Peyer's patch (tissue), 4 donors: ENCODE data around the gene MACROD2. TPM values are rescaled to one million over a fixed set of nuclear protein-coding genes. Genes with fewer than 3 reads are reported as not detected.

Experiments used
- DNase-seq, 3 donors: peaks; one replicate each; pipeline ENCODE4 v3.0.0-alpha.2; 2017 to 2019
- H3K27ac ChIP-seq, 4 donors: fragments of 200-600 bp; sonication (generic); one replicate each; pipeline ENCODE4 v1.5.1; 2016 to 2019
- H3K27me3 ChIP-seq, 2 donors: fragments of 200-600 bp; sonication (generic); one replicate each; pipeline ENCODE4 v1.5.1; 2019
- H3K36me3 ChIP-seq, 3 donors: fragments of 200-600 bp; sonication (generic); one replicate each; pipeline ENCODE4 v1.5.1; 2016 to 2019
- H3K4me1 ChIP-seq, 4 donors: fragments of 200-600 bp; sonication (generic); one replicate each; pipeline ENCODE4 v1.5.1; 2016 to 2019
- H3K4me3 ChIP-seq, 4 donors: fragments of 200-600 bp; sonication (generic); 1 replicate in 3 of 4; 2 replicates in 1 of 4; pipeline ENCODE4 v1.5.1; 2016 to 2019; ENCODE audit warnings: mild to moderate bottlenecking in 1 of 4
- H3K9me3 ChIP-seq, 4 donors: fragments of 200-600 bp; sonication (generic); one replicate each; pipeline ENCODE4 v1.5.1; 2016 to 2019; ENCODE audit warnings: mild to moderate bottlenecking in 1 of 4
- POLR2A ChIP-seq, 2 donors: fragments of 450-650 bp; IDR thresholded peaks; one replicate each; pipeline ENCODE4 v1.5.1; 2017; ENCODE audit warnings: antibody characterized with exemption in 2 of 2, mild to moderate bottlenecking in 2 of 2, moderate library complexity in 2 of 2
- total RNA-seq, 4 donors: library from RNA; depleted of rRNA; stranded (reverse); fragments of >200 nt; gene quantifications; one replicate each; pipeline ENCODE4 v1.1.0, GENCODE V29; 2016
- TF ChIP-seq, protein P1 (sequence below), 6 experiments: fragments of 450-650 bp in 4 of 6; fragments of 200-600 bp in 2 of 6; sonication (generic) in 1 of 6; IDR thresholded peaks; one replicate each; pipeline ENCODE4 v1.5.1; 2017 to 2019; ENCODE audit warnings: antibody characterized with exemption in 6 of 6, mild to moderate bottlenecking in 3 of 6, moderate library complexity in 1 of 6

MACROD2 gene
- total RNA-seq, 4 donors from 2014 or later: 2.5 to 10.7 (median 6.5) TPM

DNA sequence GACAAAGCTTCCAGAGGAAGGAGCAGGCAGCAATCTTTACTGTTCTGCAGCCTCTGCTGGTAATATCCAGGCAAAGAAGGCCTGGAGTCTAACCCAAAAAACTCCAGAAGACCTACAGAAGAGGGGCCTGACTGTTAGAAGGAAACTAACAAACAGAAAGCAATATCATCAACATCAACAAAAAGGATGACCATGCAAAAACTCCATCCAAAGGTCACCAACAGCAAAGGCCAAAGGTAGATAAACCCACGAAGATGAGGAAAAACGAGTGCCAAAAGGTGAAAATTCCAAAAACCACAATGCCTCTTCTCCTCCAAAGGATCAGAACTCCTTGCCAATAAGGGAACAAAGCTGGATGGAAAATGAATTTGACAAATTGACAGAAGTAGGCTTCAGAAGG, 811.9 kb downstream of the MACROD2 start:
- no peak for DNase-seq
- Histone ChIP-seq H3K27ac (no peak overlapping the region), H3K27me3 (no peaks in the 10 kb centered on the region), H3K4me1 (no peaks in the 10 kb centered on the region), H3K36me3 (no peaks in the 10 kb centered on the region), H3K9me3 (peaks cover 0 to 3% (median 0%) of the 10 kb centered on the region in 4 donors), H3K4me3 (no peak overlapping the region)
- TF ChIP-seq POLR2A (IDR thresholded peaks at IDR 0.05): no peak
- TF ChIP-seq, protein P1, sequence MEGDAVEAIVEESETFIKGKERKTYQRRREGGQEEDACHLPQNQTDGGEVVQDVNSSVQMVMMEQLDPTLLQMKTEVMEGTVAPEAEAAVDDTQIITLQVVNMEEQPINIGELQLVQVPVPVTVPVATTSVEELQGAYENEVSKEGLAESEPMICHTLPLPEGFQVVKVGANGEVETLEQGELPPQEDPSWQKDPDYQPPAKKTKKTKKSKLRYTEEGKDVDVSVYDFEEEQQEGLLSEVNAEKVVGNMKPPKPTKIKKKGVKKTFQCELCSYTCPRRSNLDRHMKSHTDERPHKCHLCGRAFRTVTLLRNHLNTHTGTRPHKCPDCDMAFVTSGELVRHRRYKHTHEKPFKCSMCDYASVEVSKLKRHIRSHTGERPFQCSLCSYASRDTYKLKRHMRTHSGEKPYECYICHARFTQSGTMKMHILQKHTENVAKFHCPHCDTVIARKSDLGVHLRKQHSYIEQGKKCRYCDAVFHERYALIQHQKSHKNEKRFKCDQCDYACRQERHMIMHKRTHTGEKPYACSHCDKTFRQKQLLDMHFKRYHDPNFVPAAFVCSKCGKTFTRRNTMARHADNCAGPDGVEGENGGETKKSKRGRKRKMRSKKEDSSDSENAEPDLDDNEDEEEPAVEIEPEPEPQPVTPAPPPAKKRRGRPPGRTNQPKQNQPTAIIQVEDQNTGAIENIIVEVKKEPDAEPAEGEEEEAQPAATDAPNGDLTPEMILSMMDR (IDR thresholded peaks at IDR 0.05): no peak

DNA sequence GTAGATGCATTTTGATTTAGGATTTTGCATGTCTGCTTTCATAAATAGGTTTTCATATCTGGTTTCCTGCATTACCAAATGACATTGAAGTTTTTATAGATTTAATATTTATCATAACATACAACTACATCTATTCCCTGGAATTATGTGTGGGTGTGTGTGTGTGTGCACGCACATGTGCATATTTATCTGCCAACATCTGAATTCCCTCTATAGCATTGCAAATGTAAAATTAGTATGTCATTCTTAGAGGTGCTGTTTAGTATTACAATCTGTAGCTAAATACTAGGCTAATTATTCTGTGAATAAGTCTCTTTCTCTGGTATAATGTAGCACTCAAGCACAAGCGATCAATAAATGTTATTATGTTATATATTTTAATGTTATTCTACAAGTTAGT, 820.0 kb downstream of the MACROD2 start:
- no peak for TF ChIP-seq POLR2A (IDR thresholded peaks at IDR 0.05)
- TF ChIP-seq, protein P1 (IDR thresholded peaks at IDR 0.05): no peak
- no peaks in the 10 kb centered on the region for H3K36me3 ChIP-seq

DNA sequence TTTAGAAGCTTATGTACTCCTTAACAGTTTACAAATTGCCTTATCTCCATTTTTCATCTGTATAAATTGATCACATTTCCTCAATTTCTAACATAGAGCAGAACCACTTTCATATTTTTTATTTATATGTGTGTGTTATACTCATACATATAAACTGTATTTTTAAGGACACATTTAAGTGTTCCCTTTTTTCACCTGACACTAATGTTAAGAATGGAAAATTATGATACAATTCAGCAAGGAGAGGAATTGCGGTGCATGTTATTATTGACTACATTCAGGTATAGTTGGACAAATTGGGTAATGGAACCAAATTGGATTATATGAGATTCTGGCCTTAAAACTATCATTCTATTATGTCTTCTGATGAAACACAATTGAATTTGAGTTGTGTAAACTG, 821.2 kb downstream of the MACROD2 start:
- no peak overlapping the region for H3K4me3 ChIP-seq
- no peaks in the 10 kb centered on the region for H3K36me3 ChIP-seq
- no peak for DNase-seq
- TF ChIP-seq, protein P1 (IDR thresholded peaks at IDR 0.05): no peak
- TF ChIP-seq POLR2A (IDR thresholded peaks at IDR 0.05): no peak
- H3K27ac ChIP-seq: no peak overlapping the region
- H3K27me3 ChIP-seq: no peaks in the 10 kb centered on the region
- H3K4me1 ChIP-seq: no peaks in the 10 kb centered on the region
- H3K9me3 ChIP-seq: no peaks in the 10 kb centered on the region

More for the DNA sequence above, 820.0 kb downstream of the MACROD2 start:
- Histone ChIP-seq H3K4me1 (no peaks in the 10 kb centered on the region), H3K9me3 (no peaks in the 10 kb centered on the region), H3K27ac (no peak overlapping the region), H3K27me3 (no peaks in the 10 kb centered on the region), H3K4me3 (no peak overlapping the region)
- DNase-seq: no peak

DNA sequence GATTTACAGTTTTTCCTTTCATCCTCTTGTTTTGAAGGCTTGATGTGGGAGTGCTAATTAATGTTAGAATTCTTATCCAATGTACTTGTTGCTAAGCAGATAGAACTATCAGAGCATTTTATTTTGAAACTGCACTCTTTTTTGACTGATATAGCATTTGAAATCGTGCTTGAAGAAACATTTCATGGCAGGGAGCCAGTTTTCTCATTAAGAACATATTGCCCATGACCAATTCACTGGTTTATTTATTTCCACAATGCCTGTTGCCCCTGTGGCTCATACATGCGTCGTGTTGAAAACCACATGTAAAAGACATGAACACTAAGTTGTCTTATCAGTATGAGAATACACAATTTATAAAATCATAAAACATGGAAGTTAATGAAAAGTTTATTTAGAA, 821.8 kb downstream of the MACROD2 start:
- no peaks in the 10 kb centered on the region for H3K4me1 ChIP-seq
- H3K27ac ChIP-seq: no peak overlapping the region
- no peak for DNase-seq
- no peak for TF ChIP-seq POLR2A (IDR thresholded peaks at IDR 0.05)
- TF ChIP-seq, protein P1 (IDR thresholded peaks at IDR 0.05): no peak
- H3K4me3 ChIP-seq: no peak overlapping the region
- no peaks in the 10 kb centered on the region for H3K27me3 ChIP-seq
- H3K36me3 ChIP-seq: no peaks in the 10 kb centered on the region
- H3K9me3 ChIP-seq: no peaks in the 10 kb centered on the region

DNA sequence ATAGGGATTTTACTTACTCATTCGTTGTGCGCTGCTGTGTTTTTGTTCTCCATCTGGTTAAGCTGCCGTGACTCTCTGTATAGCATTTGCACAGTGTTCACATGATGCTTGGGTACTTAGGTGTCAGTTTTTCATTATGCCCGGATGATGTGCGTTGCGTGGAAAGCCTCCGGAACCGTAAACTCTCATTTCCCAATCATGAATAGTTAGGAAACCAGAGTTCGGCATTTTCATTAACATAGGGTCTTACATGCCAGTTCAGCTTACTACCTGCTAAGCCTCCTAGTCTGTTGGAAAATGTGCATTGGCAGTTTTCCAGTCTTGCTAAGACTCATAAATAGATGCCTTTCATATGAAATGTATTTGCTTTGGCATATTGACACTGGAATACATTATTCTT, 825.5 kb downstream of the MACROD2 start:
- H3K27ac ChIP-seq: no peak overlapping the region
- H3K36me3 ChIP-seq: no peaks in the 10 kb centered on the region
- H3K9me3 ChIP-seq: no peaks in the 10 kb centered on the region
- no peaks in the 10 kb centered on the region for H3K27me3 ChIP-seq
- H3K4me3 ChIP-seq: no peak overlapping the region
- H3K4me1 ChIP-seq: no peaks in the 10 kb centered on the region
- no peak for DNase-seq
- TF ChIP-seq, protein P1 (IDR thresholded peaks at IDR 0.05): no peak
- TF ChIP-seq POLR2A (IDR thresholded peaks at IDR 0.05): no peak

DNA sequence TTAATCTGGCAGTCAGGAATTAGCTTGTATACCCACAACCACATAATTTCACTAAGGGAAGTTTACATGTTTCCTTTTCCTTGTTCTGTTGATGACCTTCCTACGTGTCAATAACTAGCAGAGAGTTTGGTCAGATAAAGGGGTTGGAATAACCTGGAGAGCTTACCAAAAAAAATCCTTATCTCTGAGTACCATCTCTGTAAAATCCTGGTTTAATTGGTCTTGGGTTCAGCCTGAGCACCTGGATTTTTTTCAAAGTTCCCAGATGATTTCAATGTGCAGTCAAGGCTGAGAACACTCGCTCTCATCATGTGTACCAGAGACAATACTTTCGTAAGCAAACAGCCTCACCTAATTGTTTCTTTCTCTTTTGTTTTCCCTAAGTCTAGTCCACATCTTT, 825.9 kb downstream of the MACROD2 start:
- TF ChIP-seq, protein P1 (IDR thresholded peaks at IDR 0.05): no peak
- TF ChIP-seq POLR2A (IDR thresholded peaks at IDR 0.05): no peak
- no peak overlapping the region for H3K27ac ChIP-seq
- no peak for DNase-seq
- no peak overlapping the region for H3K4me3 ChIP-seq
- no peaks in the 10 kb centered on the region for H3K36me3 ChIP-seq
- no peaks in the 10 kb centered on the region for H3K27me3 ChIP-seq
- no peaks in the 10 kb centered on the region for H3K4me1 ChIP-seq
- no peaks in the 10 kb centered on the region for H3K9me3 ChIP-seq
